Measurements from ENCODE around the gene OBSL1. TPM values are rescaled to one million over a fixed set of nuclear protein-coding genes. Genes with fewer than 3 reads are reported as not detected.

The OBSL1 gene
- total RNA-seq, 4 donors from 2014 or later, result 33.2 to 75.7 (median 43.7) TPM

GRCh38 chr2:219515874-219516629 is 55.3 kb downstream of the OBSL1 start:
- Histone ChIP-seq H3K9me3 (no peaks in the 10 kb centered on the region), H3K27ac (no peak overlapping the region), H3K4me3 (no peak overlapping the region), H3K4me1 (peaks cover 11% of the 10 kb centered on the region), H3K36me3 (no peaks in the 10 kb centered on the region), H3K27me3 (peaks cover 83% of the 10 kb centered on the region)
- 75% methylated on average over 15 of the region's 17 CpGs for WGBS
- DNase-seq (ENCODE audit: low spot score in 2 of 2), result no peak
- TF ChIP-seq CTCF (IDR thresholded peaks at IDR 0.05), result no peak
- TF ChIP-seq POLR2A (IDR thresholded peaks at IDR 0.05), result no peak
- TF ChIP-seq POLR2AphosphoS5 (IDR thresholded peaks at IDR 0.05), result no peak
- no peak for TF ChIP-seq EP300 (IDR thresholded peaks at IDR 0.05)

DNA sequence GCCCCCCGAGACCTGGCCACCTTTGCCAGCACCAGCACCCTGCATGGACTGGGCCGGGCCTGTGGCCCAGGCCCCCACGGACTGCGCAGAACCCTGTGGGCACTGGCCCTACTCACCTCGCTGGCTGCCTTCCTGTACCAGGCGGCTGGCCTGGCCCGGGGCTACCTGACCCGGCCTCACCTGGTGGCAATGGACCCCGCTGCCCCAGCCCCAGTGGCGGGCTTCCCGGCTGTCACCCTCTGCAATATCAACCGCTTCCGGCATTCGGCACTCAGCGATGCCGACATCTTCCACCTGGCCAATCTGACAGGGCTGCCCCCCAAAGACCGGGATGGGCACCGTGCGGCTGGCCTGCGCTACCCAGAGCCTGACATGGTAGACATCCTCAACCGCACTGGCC is 56.5 kb downstream of the OBSL1 start:
- WGBS, result 81% methylated on average over 13 of the region's 21 CpGs

DNA sequence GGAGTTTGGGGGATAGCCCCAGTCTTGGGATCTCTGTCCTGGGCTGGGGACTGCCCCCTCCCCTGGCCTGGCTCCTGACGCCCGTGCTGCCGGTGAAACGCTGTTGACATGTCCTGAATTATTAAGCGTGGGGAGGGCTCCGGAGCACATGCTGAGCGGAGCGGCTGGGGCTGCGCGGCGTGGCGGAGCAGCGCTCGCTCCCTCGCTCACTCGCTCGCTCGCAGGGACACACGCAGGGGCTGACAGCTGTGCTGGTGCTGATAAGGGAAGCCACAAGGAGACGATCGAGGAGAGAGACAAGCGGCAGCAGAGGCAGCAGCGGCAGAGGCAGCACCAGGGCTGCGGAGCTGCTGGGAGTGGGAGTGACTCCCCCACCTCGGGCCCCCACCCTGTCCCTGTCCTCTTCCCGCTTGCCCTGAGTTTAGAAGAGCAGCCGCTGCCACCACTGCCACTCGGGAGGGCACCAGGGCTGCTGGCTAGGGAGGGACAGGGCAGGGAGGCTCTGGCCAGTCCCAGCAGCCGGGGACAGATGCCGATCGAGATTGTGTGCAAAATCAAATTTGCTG is 57.1 kb downstream of the OBSL1 start, which contains the start of gene ASIC4:
ASIC4 (plus strand) TSS at position 287 of the 566 bp plus-strand sequence; CDS start at position 530, 243 bp downstream.
- Histone ChIP-seq H3K27me3 (peaks cover 94% of the 10 kb centered on the region), H3K36me3 (no peaks in the 10 kb centered on the region), H3K4me3 (no peak within 1 kb of the TSS), H3K4me1 (peaks cover 22% of the 10 kb centered on the region), H3K9me3 (no peaks in the 10 kb centered on the region), H3K27ac (no peak within 1 kb of the TSS)
- TF ChIP-seq POLR2A (IDR thresholded peaks at IDR 0.05) (no peak), CTCF (IDR thresholded peaks at IDR 0.05) (no peak), POLR2AphosphoS5 (IDR thresholded peaks at IDR 0.05) (no peak), EP300 (IDR thresholded peaks at IDR 0.05) (no peak)
- no peak for DNase-seq (ENCODE audit: low spot score in 2 of 2)
- 12% methylated on average over 19 of the region's 31 CpGs for WGBS

More for the DNA sequence above, 56.5 kb downstream of the OBSL1 start:
- no peaks in the 10 kb centered on the region for H3K36me3 ChIP-seq
- H3K9me3 ChIP-seq, result no peaks in the 10 kb centered on the region
- peaks cover 17% of the 10 kb centered on the region for H3K4me1 ChIP-seq
- TF ChIP-seq POLR2A (IDR thresholded peaks at IDR 0.05), result no peak
- TF ChIP-seq EP300 (IDR thresholded peaks at IDR 0.05), result no peak
- TF ChIP-seq POLR2AphosphoS5 (IDR thresholded peaks at IDR 0.05), result no peak
- TF ChIP-seq CTCF (IDR thresholded peaks at IDR 0.05), result no peak
- no peak overlapping the region for H3K27ac ChIP-seq
- no peak overlapping the region for H3K4me3 ChIP-seq
- H3K27me3 ChIP-seq, result peaks cover 93% of the 10 kb centered on the region
- DNase-seq (ENCODE audit: low spot score in 2 of 2), result no peak

DNA sequence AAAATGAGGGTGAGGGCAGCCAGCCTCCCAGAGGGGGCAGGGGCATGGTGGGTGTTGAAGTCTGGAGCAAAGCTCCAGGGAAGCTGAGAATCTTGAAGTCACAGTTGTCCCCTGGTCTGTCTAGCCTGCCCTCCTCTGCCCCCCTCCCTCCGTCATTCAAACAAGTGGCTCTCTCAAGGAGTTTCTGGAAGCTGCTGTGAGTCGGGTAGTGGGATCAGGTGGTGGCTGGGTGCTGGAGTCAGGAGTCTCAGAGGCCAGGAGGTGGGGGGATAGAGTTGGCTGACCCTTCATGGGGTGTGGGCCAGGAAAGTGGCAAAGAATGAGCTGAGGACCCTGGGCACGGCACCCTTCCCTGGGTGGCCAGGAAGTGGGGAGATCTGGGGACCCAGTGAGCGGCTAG is 57.6 kb downstream of the OBSL1 start:
- no peaks in the 10 kb centered on the region for H3K9me3 ChIP-seq
- no peak overlapping the region for H3K4me3 ChIP-seq
- no peaks in the 10 kb centered on the region for H3K36me3 ChIP-seq
- peaks cover 95% of the 10 kb centered on the region for H3K27me3 ChIP-seq
- DNase-seq (ENCODE audit: low spot score in 2 of 2), result no peak
- WGBS, result 24% methylated on average over 4 of the region's 4 CpGs
- no peak for TF ChIP-seq POLR2AphosphoS5 (IDR thresholded peaks at IDR 0.05)
- TF ChIP-seq POLR2A (IDR thresholded peaks at IDR 0.05), result no peak
- TF ChIP-seq CTCF (IDR thresholded peaks at IDR 0.05), result no peak
- TF ChIP-seq EP300 (IDR thresholded peaks at IDR 0.05), result no peak
- peaks cover 27% of the 10 kb centered on the region for H3K4me1 ChIP-seq
- no peak overlapping the region for H3K27ac ChIP-seq

DNA sequence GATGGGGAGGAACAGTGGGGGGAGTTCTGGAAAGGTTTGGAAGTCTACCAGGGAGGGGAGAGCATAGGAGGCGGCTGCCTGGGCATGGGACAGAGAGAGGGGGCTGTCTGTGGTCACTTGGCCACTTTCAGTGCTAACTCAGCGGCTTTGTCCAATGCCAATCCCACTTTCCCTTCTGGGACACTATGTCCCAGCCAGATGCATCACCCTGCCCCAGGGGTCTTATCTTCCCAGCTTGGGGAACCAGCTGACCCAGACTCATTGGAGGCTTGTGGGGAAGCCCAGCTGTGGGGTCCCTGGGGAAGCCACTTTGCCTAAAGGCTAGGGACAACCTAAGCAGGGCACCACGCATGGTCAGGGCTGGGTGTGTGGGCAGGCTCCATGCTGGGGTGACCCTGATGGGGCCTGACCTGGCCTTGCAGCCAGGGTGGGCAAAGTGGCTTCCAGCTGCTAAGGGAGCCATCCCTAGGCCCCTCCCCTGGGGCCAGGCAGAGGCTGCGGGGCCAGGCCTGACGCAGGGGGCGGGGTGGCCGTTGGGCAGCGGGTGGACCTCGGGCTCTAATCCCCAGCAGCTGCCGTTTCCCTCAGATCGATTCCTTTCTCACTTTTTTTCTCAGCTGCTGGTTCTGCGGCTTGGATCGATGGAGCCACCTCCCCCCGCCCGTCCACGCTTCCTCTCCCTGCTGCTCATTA is 58.7 kb downstream of the OBSL1 start:
- WGBS, result 21% methylated on average over 13 of the region's 16 CpGs
- no peak overlapping the region for H3K4me3 ChIP-seq
- TF ChIP-seq CTCF (IDR thresholded peaks at IDR 0.05) (no peak), POLR2A (IDR thresholded peaks at IDR 0.05) (no peak), EP300 (IDR thresholded peaks at IDR 0.05) (no peak), POLR2AphosphoS5 (IDR thresholded peaks at IDR 0.05) (no peak)
- H3K4me1 ChIP-seq, result peaks cover 32% of the 10 kb centered on the region
- H3K27ac ChIP-seq, result no peak overlapping the region
- H3K27me3 ChIP-seq, result peaks cover 90% of the 10 kb centered on the region
- DNase-seq (ENCODE audit: low spot score in 2 of 2), result no peak
- no peaks in the 10 kb centered on the region for H3K36me3 ChIP-seq
- H3K9me3 ChIP-seq, result no peaks in the 10 kb centered on the region

All from suprapubic skin (tissue), 4 donors.